Vein endothelial cell (primary cell): ENCODE measurements around the gene TMSB15A. TPM values are rescaled to one million over a fixed set of nuclear protein-coding genes. Genes with fewer than 3 reads are reported as not detected.

Experiments
- total RNA-seq: library from RNA; depleted of rRNA; stranded (reverse); fragments of >200 nt; gene quantifications from 2 replicates; pipeline ENCODE4 v1.2.3, GENCODE V29; 2012

Gene TMSB15A
- 0.33 and 0.96 TPM in 2 replicates for total RNA-seq

DNA sequence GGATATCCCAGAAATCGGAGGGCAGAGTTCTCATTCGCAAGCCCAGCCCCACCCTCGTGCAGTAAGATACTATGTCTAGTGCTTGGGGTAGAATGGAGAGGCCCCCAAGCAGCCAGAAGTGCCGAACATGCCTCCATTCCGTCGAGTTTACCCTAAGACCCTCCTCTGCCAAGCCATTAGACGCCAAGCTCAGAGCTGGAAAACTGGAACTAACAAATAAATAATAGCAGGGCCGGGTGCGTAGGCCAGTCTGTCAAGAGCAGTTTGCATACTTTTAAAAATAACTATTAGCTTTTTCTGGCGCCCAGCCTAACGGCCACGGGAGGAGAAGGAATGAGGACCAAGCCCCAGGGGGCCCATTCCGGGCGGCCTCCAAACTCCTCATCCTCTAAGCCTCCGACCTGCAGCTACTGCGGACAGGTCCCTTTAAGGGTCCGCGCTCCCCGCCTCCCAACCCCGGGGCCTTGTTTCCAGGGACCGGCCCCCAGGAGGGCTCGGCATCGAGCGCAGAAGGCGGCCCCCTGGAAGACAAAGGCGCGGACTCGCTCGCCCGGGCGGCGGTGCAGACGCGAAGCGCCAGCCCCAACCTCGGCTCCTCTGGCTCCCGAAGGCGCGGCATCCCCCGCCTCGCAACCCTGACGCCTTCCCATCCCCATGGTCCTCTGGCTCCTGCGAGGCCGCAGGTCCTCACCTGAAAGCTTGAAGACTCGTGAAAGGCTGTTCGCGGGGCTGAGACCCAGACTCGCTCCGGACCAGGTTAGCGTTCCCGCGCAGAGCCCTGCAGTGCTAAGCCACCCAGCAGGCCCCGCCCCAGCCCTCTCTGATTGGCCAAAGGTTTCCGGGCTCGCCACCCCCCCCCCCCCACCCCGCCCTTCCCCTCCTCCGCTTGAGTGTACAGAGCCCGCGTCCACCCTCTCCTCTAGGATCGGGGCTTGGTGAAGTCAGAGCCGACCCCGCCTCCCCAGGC is at the start of gene TMSB15A:
TSS of gene TMSB15A (minus strand) at position 765 of the 967 bp plus-strand sequence.

DNA sequence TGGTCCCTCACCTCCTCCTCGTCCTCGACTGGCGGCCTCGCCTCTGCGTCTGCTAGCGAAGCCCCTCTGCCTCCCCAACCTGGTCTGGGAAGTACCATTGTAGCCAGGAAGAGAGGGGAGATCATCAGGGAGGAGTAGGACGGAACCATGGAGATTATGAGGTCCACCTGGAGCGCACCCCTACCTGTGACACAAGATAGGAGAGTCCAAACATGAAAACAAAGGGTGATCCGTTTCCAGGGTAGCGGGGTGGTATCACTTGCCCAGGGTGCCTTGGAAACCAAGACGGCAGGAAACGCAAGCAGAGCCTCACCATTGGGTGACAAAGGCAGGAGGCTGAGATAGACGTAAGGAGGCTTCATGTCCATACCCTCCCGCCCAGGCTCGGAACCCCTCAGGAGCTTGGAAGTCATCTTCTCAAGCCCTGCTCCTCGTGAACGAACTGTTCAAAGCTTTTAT is 44.7 kb downstream of the TMSB15A start, which contains the start of gene TCP11X2:
TSS of gene TCP11X2 (minus strand) at position 51 of the 459 bp plus-strand sequence.

Other genes with a start within 250 kb of the TMSB15A start
- not detected in 2 replicates for gene NXF2B, start 76.7 kb downstream of the TMSB15A start, total RNA-seq
- gene TCP11X2, start 44.9 kb downstream of the TMSB15A start, total RNA-seq: not detected in 2 replicates
- 16.7 and 23.5 TPM in 2 replicates for gene ARMCX5, start 82.8 kb upstream of the TMSB15A start, total RNA-seq
- 1.6 and 2.0 TPM in 2 replicates for gene GPRASP1, start 134.7 kb upstream of the TMSB15A start, total RNA-seq
- gene GPRASP2, start 195.7 kb upstream of the TMSB15A start, total RNA-seq: 11.5 and 13.1 TPM in 2 replicates
- gene GPRASP3, start 204.0 kb upstream of the TMSB15A start, total RNA-seq: 3.9 and 6.0 TPM in 2 replicates